ENCODE measurements around the gene RTF2. TPM values are rescaled to one million over a fixed set of nuclear protein-coding genes. Genes with fewer than 3 reads are reported as not detected.

Gene RTF2
- total RNA-seq, 2 experiments from 2014 or later, result 52.7 to 55.2 TPM

GRCh38 chr20:56430461-56430860 lies 38.0 kb upstream of the RTF2 start:
- DNase-seq (no peak), ATAC-seq (ENCODE audit: poor library complexity) (no peak)
- ChIA-PET POLR2A (interaction anchor here (0.6 to 1.3 kb wide), 3 partner anchors 9 to 33 kb away, joined by 3 to 7 read pairs (median 3); partner anchors contain the start of gene CASS4), CTCF (interaction anchor here (1.0 kb wide), 1 partner anchor 8 kb away, joined by 3 read pairs; no protein-coding TSS in a partner anchor)
- H3K4me3 ChIP-seq (ENCODE audit: low read length), result no peak overlapping the region
- H3K4me3 Mint-ChIP-seq, result peak overlapping the region; percentile 86
- no peaks in the 10 kb centered on the region for H3K27me3 Mint-ChIP-seq
- H3K27me3 ChIP-seq (ENCODE audit: control insufficient read depth in 1 of 2, insufficient read depth in 2 of 2, low read length in 2 of 2), result no peaks in the 10 kb centered on the region
- H3K9me3 ChIP-seq (ENCODE audit: control insufficient read depth in 1 of 2, insufficient read depth in 1 of 2, low read length in 2 of 2), result no peaks in the 10 kb centered on the region
- peaks cover 69% of the 10 kb centered on the region for H3K4me1 Mint-ChIP-seq (ENCODE audit: low read depth)
- TF ChIP-seq CTCF (IDR thresholded peaks at IDR 0.05), result no peak
- H3K9me3 Mint-ChIP-seq, result no peaks in the 10 kb centered on the region
- peak overlapping the region; percentile 78 for H3K27ac Mint-ChIP-seq
- peaks cover 22% of the 10 kb centered on the region for H3K36me3 Mint-ChIP-seq (ENCODE audit: low read depth)
- peaks cover 48% of the 10 kb centered on the region for H3K4me1 ChIP-seq (ENCODE audit: insufficient read depth, low read length)
- no peaks in the 10 kb centered on the region for H3K36me3 ChIP-seq (ENCODE audit: insufficient read depth, low read length)
- intact Hi-C loops (cut with DNase I, micrococcal nuclease), result no loop called here
- no peak overlapping the region for H3K27ac ChIP-seq (ENCODE audit: low read depth in 1 of 2, low read length in 2 of 2)

- no peak for TF ChIP-seq CTCF (IDR thresholded peaks at IDR 0.05)
- peaks cover 47% of the 10 kb centered on the region for H3K4me1 ChIP-seq (ENCODE audit: insufficient read depth, low read length)
- Mint-ChIP-seq H3K27ac (peak overlapping the region; percentile 78), H3K36me3 (ENCODE audit: low read depth) (peaks cover 24% of the 10 kb centered on the region), H3K27me3 (no peaks in the 10 kb centered on the region), H3K4me1 (ENCODE audit: low read depth) (peaks cover 67% of the 10 kb centered on the region), H3K9me3 (no peaks in the 10 kb centered on the region), H3K4me3 (peak overlapping the region; percentile 13)
- no peak for DNase-seq
- CTCF ChIA-PET, result no interaction called here
- no peaks in the 10 kb centered on the region for H3K9me3 ChIP-seq (ENCODE audit: control insufficient read depth in 1 of 2, insufficient read depth in 1 of 2, low read length in 2 of 2)
- no peaks in the 10 kb centered on the region for H3K27me3 ChIP-seq (ENCODE audit: control insufficient read depth in 1 of 2, insufficient read depth in 2 of 2, low read length in 2 of 2)
- H3K27ac ChIP-seq (ENCODE audit: low read depth in 1 of 2, low read length in 2 of 2), result no peak overlapping the region
- H3K4me3 ChIP-seq (ENCODE audit: low read length), result no peak overlapping the region
- no peaks in the 10 kb centered on the region for H3K36me3 ChIP-seq (ENCODE audit: insufficient read depth, low read length)
- intact Hi-C loops (cut with DNase I, micrococcal nuclease), result no loop called here
- ATAC-seq (ENCODE audit: poor library complexity), result no peak
- POLR2A ChIA-PET, result interaction anchor here (0.6 to 1.3 kb wide), 3 partner anchors 10 to 34 kb away, joined by 3 to 7 read pairs (median 3); partner anchors contain the start of gene CASS4
These were observed 37.5 kb upstream of the RTF2 start for GRCh38 chr20:56430957-56431356.

- CTCF ChIA-PET, result interaction anchor here (0.7 kb wide), 1 partner anchor 22 kb away, joined by 4 read pairs; no protein-coding TSS in a partner anchor
- H3K4me3 ChIP-seq (ENCODE audit: low read length), result no peak overlapping the region
- Mint-ChIP-seq H3K27ac (no peak overlapping the region), H3K9me3 (no peaks in the 10 kb centered on the region), H3K4me1 (ENCODE audit: low read depth) (peaks cover 66% of the 10 kb centered on the region), H3K36me3 (ENCODE audit: low read depth) (peaks cover 25% of the 10 kb centered on the region), H3K4me3 (no peak overlapping the region), H3K27me3 (no peaks in the 10 kb centered on the region)
- no peaks in the 10 kb centered on the region for H3K27me3 ChIP-seq (ENCODE audit: control insufficient read depth in 1 of 2, insufficient read depth in 2 of 2, low read length in 2 of 2)
- no peak for TF ChIP-seq CTCF (IDR thresholded peaks at IDR 0.05)
- H3K36me3 ChIP-seq (ENCODE audit: insufficient read depth, low read length), result no peaks in the 10 kb centered on the region
- peaks cover 44% of the 10 kb centered on the region for H3K4me1 ChIP-seq (ENCODE audit: insufficient read depth, low read length)
- no peak overlapping the region for H3K27ac ChIP-seq (ENCODE audit: low read depth in 1 of 2, low read length in 2 of 2)
- H3K9me3 ChIP-seq (ENCODE audit: control insufficient read depth in 1 of 2, insufficient read depth in 1 of 2, low read length in 2 of 2), result no peaks in the 10 kb centered on the region
- intact Hi-C loops (cut with DNase I, micrococcal nuclease), result no loop called here
- POLR2A ChIA-PET, result interaction anchor here (0.6 kb wide), 1 partner anchor 31 kb away, joined by 3 read pairs; no protein-coding TSS in a partner anchor
- no peak for DNase-seq
- no peak for ATAC-seq (ENCODE audit: poor library complexity)
These were observed 37.0 kb upstream of the RTF2 start for GRCh38 chr20:56431471-56431870.

Data from CD4-positive, alpha-beta T cell (primary cell).